NCI-H187 (cell line): ENCODE data around the gene HCN2.

Experiments
- DNase-seq, 2 experiments: peaks; one replicate each; lab custom pipeline; 2025; lab: John Stamatoyannopoulos, UW

HCN2 gene

DNA sequence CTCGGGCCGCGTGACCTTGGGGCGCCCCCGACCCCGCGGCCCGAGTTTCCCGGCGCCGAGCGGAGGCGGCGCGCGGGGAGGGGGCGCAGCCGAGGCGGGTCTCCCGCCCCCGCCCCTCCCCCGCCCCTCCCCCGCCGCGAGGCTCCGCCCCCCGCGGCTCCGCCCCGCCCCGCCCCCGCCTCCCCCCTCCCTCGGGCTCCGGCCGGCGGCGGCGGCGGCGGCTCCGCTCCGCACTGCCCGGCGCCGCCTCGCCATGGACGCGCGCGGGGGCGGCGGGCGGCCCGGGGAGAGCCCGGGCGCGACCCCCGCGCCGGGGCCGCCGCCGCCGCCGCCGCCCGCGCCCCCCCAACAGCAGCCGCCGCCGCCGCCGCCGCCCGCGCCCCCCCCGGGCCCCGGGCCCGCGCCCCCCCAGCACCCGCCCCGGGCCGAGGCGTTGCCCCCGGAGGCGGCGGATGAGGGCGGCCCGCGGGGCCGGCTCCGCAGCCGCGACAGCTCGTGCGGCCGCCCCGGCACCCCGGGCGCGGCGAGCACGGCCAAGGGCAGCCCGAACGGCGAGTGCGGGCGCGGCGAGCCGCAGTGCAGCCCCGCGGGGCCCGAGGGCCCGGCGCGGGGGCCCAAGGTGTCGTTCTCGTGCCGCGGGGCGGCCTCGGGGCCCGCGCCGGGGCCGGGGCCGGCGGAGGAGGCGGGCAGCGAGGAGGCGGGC lies at the start of gene HCN2:
Gene HCN2 (plus strand): TSS at position 189 of the 703 bp plus-strand sequence. CDS start 65 bp downstream, at position 254.
- DNase-seq = no peak

DNA sequence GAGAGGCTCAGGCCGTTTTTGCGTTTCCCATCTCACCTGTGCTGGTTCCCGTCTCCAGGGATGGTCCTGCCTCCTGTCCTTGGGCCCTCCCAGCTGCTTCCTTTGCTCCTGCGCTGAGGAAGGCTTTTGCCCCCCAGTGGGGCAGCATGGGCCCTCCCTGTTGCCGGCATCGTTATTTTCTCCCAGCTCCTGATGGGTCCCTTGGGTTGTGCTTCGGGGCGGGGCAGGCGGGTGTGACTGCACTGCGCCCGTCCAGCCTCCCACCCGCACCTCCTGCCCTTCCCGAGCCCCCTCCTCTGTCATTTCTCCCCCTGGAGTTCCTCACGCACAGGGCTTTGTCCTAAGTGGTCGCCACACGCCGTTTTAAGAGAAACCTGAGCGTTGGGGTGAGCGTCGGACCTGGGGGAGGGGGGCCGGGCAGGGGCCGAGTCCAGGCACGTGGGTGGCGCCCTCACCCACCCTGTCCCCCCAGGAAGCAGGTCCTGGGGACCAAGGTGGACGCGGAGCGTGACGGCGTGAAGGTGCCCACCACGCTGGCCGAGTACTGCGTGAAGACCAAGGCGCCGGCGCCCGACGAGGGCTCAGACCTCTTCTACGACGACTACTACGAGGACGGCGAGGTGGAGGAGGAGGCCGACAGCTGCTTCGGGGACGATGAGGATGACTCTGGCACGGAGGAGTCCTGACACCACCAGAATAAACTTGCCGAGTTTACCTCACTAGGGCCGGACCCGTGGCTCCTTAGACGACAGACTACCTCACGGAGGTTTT lies 48.6 kb upstream of the HCN2 start:
- DNase-seq = no peak

DNA sequence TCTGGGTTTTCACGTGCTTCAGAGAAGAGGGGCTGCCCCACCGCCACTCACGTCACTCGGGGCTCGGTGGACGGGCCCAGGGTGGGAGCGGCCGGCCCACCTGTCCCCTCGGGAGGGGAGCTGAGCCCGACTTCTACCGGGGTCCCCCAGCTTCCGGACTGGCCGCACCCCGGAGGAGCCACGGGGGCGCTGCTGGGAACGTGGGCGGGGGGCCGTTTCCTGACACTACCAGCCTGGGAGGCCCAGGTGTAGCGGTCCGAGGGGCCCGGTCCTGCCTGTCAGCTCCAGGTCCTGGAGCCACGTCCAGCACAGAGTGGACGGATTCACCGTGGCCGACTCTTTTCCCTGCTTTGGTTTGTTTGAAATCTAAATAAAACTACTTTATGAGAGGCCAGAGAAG lies 48.0 kb upstream of the HCN2 start:
- DNase-seq = no peak

DNA sequence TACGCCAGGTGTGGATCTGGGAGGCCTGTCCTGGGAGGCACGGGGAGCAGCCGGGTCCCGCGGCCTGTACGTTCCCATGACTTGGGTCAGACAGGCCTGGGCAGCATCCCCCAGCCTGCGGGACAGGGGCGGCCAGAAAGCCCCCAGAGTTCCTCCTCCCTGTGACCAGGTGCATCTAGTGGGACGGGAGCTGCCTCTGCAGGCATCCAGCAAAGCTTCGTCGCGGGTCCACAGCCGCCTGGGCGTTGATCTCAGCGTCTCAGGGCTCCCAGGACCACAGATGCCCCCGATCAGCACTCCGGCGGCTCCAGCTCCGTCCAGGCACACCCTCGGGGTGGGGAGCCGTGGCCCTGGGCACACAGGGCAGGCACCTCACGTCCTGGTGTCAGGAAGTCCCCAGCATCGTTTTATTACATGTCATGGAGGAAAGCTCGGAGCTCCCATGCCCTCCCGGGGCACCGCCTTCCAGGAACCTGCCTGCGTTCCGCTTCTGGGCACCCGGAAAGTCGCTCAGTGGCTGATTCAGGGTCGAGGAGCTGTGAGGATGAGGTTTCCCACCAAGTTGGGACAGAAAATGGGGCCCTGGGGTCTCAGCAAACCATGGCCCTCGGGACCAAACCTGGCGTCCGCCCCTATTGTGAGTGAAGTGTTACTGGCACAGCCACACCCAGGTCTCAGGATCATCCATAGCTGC lies 47.4 kb upstream of the HCN2 start:
- DNase-seq = no peak

DNA sequence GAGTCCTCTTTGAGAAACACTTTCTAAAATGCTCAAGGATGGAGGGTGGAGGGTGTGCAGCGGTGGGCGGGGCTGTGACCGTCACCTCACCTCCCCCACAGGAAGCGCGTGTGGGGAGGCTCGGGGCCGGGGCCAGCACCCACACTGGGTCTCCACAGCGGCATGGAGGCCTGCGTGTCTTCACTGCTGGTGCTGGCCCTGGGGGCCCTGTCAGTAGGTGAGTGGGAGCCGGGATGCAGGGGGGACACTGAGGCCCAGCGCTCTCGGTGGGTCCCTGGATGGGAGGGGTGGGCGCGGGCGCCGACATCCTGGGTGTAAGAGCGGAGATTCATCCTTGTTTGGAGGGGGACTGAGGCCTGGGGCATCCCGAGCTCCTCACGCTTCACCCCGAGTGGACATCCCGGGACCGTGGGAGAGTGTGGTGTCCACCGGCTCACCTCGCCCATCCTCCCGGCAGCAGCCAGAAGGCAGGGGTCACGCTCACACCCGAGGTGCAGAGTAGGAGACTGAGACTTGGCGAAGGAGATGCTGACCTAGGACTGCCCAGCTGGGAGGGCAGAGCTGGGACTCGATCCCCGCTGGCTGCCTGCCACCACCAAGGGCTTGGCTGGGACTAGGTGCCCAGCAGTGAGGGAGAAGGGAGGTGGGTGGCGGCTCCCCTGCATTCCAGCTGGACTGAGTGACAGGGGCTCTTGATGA lies 45.6 kb upstream of the HCN2 start, which contains the start of gene GZMM:
Gene GZMM (plus strand): TSS at position 144 of the 699 bp plus-strand sequence. CDS start 19 bp downstream, at position 163.
- DNase-seq = no peak

DNA sequence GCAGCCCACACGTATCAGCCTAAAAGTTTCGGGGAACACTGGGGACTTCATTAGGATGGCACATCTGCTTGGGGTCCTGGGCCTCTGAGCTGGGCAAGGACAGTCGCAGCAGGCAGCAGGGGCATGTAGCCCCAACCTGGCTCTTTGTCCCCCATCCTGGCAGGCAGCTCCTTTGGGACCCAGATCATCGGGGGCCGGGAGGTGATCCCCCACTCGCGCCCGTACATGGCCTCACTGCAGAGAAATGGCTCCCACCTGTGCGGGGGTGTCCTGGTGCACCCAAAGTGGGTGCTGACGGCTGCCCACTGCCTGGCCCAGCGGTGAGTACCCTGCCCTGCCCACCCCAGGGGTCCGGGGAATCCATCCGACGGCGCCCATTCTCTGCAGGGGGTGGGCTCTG lies 42.6 kb upstream of the HCN2 start:
- no peak for DNase-seq

DNA sequence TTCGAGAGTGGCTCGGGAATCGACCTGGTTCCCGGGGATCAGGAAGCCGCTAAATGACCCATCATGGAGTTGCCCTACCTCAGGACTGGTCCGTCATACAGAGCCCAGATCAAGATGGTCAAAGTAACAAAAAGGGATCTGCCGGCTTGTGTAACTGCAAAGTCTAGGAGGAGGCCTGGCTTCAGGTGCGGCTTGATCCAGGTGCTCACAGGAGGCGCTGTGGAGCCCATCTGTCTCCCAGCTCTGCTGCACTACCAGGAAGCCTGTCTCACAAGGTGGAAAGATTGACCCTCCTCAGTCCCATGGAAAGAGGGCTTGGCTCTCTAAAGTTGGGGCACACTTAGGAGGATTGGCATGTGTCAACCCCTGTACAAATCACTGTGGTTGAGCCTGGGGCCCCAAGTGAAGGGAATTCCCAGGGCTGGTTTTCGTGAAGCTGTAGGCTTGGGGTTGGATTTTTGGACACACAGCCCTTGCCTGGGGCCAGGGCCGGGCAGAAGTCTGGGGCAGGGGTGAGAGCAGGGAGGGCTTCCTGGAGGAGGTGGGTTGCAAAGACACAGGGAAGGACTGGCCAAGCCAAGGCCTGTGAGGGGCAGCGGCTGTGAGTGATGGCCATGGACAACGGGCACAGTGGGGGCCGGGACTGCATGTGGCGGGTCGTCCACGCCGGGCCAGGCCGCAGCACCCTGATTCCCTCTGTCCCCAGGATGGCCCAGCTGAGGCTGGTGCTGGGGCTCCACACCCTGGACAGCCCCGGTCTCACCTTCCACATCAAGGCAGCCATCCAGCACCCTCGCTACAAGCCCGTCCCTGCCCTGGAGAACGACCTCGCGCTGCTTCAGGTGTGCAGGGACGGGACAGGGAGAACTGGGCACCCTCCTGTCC lies 41.6 kb upstream of the HCN2 start:
- DNase-seq = no peak

DNA sequence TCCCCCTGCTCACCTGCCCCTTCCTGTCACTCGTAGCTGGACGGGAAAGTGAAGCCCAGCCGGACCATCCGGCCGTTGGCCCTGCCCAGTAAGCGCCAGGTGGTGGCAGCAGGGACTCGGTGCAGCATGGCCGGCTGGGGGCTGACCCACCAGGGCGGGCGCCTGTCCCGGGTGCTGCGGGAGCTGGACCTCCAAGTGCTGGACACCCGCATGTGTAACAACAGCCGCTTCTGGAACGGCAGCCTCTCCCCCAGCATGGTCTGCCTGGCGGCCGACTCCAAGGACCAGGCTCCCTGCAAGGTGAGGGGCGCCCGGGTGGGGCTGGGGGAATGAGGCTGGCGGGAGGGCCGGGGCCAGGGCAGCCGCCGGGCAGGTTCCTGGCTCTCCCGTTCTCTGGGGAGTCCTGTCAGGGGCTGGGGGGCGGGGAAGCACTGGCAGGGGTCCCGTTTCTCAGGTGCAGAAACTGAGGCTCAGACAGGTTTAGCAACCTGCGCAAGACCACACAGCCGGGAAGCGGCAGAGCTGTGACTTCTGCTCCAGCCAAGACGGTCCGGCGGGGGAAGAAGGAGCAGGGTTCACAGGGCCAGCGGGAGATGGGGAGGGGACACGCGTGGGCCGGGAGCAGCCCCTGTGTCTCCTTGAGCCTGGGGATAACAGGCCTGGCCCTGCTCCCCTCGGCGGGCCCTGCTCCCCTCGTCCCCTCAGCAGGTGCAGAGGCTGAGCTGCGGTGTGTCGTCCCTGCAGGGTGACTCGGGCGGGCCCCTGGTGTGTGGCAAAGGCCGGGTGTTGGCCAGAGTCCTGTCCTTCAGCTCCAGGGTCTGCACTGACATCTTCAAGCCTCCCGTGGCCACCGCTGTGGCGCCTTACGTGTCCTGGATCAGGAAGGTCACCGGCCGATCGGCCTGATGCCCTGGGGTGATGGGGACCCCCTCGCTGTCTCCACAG lies 40.5 kb upstream of the HCN2 start:
- no peak for DNase-seq

DNA sequence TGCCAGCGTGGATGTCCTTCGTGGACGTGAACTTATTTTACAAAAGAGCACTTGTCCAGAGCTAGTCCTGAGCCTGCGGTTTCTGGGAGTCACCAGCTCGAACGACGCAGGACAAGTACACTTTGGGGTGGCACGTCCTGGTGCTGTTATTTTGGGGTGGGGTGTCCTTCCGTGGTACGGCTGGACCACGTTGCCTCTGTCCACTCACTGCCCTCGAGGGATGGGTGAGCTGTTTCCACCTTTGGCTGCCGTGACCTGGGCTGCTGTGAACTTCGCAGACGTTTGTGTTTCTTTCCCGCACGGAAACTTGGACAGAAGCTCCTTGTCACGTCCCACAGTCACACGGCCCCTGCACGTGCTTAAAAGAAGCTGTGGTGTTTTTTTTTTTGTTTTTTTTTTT lies 34.9 kb upstream of the HCN2 start:
- DNase-seq = no peak

DNA sequence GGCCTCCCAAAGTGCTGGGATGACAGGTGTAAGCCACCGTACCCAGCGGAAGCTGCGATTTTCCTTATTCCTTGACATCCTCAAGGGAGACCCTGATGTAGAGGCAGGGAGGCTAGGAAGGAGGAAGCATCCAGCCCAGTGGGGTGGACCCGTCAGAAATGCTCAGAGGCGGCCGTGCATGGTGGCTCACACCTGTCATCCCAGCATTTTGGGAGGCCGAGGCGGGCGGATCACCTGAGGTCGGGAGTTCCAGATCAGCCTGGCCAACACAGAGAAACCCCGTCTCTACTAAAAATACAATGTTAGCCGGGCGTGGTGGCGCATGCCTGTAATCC lies 34.2 kb upstream of the HCN2 start:
- DNase-seq = no peak

DNA sequence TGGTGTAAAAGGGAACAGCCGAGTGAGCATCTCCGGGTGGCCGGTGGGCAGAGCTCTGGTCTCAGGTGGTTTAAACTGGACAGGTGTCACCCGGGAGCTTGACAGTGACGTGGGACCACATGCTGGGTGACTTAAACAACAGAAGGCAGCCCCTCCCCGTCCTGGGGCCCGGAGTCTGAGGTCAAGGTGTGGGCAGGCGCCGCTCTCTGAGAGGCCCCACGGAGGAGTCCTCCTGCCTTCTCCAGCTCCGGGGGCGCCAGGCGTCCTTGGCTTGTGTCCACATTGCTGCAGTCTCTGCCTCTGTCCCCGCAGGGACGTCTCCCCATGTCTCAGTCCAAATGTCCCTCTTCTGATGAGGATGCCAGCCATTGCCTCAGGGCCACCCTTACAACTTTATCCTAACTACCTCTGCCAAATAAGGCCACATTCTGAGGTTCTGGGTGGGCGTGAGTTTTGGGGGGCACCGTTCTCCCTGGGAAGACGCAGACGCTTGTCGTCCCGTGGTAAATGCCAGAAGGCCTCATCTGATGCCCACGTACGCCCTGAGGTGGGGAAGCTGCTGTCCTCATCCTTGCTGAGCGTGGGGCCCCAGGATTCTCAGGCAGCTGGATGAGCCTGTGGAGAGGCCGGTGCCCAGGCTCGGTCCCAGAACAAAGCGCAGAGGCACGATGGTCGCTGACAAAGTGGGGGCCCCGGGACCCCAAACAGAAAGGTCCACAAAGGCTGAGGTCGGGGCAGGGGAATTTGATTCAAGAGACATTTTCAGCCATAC lies 32.9 kb upstream of the HCN2 start:
- DNase-seq = no peak

DNA sequence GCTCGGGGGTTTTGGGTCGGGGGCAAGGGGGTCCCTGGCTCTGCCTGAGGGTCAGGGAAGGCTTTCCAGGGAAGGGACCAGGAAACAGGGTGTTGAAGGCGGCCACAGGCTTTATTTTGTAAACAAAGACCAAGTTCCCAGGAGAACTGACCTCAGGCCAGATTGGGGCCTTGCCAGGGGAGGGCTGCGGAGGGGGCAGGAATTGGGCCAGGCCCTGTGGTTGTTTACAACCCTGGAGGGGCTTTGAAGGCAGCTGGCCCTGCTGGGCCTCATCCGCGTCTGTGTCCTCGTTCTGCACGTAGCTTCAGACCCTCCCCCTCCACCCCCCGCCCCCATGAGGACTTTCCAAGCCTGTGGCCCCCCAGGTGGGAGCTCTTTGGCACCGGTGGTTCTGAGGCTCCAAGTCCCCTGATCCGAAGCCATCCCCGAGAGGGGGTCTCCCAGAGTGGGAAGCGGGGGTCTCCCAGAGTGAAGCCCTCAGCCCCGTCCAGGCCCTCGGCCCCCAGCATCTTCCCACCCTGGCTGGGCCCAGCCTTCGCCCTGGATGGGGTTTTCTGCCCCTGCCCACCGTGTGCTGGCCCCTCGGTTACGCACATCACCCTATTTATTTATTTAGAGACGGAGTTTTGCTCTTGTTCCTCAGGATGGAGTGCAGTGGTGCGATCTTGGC lies 30.8 kb upstream of the HCN2 start:
- no peak for DNase-seq

DNA sequence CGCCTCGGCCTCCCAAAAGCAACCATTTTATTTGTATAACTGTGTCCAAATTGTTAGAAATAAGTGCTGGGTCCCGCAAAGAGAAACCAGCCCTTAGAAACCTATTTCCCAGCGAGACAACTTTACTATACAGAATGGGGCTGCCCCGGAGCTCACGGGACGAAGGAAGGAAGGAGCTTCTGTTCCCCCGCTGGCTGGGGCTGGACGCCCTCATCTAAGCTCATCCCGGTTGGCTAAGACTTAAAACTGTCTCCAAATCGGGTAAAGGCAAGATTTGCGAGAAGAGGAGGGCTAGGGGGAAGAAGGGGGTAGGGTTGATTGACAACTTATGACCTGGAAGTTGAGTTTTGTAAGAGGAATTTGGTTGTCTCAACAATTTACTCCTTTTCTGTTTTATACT lies 29.6 kb upstream of the HCN2 start:
- DNase-seq = no peak

DNA sequence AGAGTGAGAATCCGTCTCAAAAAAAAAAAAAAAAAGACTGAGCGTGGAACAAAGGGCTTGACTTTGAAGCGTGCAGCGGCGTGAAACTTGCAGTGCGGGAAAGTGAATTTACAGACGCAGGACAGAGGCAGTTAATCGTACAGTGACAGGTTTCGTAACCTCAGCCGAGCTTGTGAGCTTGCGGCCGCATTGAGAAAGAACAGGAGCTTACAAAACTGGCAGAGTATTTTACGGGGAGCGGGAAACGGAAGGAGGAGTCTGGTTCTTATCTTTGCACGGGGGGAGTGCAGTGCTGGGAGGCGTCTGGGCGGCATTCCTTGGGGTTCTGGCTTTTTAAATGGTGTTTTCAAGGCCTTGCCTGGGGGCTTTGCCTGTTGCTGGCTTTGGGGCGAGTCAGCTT lies 23.3 kb upstream of the HCN2 start:
- DNase-seq = no peak

DNA sequence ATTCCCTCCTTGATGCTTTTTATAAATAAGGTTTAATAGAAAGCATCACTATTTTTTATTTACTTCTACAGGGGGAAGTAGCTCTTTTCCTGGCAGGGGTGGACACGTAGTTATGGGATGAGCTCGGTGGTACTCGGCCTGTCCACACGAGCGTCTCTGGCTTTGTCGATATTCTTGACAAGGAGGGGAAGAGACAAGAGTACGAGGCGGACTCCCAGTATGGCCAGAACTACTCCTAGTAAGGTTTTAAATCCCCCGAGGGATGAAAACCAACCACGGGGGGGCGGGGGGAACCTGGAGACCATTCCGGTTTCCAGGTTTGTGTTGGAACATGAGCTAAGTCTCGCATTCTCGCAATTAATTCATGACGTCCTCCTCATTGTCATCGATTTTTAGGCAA lies 22.8 kb upstream of the HCN2 start:
- DNase-seq = no peak

DNA sequence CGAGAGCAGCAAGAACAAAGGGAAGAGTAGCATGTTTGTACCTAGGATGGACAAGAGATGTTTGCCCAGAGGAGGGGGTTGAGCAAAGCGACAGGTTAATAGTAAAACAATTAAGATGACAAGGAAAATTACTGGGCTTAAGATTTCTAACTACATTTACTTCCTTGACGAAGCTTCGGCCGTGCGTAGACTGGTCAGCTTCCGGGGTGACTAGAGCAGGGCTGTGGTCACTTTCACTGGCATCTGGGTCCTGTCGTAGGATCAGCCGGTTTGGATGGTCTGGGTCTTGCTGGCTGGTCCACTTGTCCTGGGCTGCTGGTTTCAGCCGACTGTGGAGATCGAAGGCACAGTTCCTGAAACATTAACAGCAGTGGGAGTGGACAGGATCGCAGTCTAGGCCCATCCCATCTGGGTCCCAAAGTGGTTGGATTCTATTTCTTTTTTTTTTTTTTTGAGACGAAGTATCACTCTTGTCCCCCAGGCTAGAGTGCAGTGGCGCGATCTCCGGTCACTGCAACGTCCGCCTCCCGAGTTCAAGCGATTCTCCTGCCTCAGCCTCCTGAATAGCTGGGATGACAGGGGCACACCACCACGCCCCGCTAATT lies 22.3 kb upstream of the HCN2 start:
- DNase-seq = no peak

DNA sequence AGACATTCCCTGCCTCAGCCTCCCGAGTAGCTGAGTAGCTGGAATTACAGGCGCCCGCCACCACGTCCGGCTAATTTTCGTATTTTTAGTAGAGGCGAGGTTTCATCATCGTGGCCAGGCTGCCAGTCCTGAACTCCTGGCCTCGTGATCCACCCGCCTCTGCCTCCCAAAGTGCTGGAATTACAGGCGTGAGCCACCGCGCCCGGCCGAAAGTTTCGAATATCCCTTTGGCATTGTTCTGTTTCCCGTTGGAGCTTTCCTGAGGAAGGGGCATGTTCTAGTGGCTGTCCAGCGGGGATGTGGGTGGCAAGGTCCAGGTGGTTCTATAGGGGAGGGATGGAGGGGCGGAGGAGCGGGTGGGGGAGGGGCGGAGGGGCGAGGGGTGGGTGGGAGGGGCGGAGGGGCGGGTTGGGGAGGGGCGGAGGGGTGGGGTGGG lies 19.4 kb upstream of the HCN2 start:
- DNase-seq = no peak

DNA sequence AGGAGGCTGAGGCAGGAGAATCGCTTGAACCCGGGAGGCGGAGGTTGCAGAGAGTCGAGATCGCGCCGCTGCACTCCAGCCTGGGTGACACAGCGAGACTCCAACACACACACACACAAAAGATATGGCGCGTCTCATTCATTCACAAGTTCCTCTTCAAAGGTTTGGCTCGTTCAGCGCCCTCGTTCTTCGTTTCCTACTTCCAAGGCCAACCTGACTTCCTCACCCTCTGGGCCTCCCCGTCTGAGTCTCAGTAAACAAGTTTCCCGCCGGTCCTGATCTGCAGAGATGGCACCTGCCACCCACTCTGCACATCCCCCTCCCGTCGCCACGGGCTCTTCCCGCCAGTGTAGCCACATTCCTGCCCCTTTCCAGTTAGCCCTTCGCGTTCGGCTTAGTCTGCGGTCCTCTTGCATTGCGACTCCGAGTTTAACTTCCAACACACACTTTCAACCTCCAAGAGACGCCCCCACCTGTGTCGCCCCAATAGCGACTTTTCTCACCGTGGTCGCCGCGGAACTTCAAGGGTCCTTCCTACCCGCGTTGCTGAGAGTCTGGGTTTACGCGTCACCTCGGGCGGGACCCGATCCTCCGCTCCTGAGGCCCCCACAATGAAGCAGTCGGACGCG lies 18.6 kb upstream of the HCN2 start:
- DNase-seq = peak in 1 of 2 experiments; percentile 42
